NCI-H2196 (cell line): Measurements from ENCODE around the gene SNX27.
"Not testable (repeated sequence)": the region's sequence is repeated elsewhere in the genome, so short reads cannot be mapped to it uniquely, and the experiment has no call there.

ENCODE experiments used
- DNase-seq: peaks from one replicate; lab custom pipeline; 2025; ENCODE audit not compliant: unreplicated experiment; lab: John Stamatoyannopoulos, UW

SNX27 gene

GRCh38 chr1:151602550-151602949 lies 9.3 kb upstream of the SNX27 start:
- DNase-seq: not testable (repeated sequence)

- no peak for DNase-seq
These were observed 7.6 kb upstream of the SNX27 start for GRCh38 chr1:151604291-151604690.

GRCh38 chr1:151606384-151606783 lies 5.5 kb upstream of the SNX27 start:
- no peak for DNase-seq

GRCh38 chr1:151606857-151607256 lies 5.0 kb upstream of the SNX27 start:
- no peak for DNase-seq

GRCh38 chr1:151610142-151610541 lies 1.7 kb upstream of the SNX27 start:
- DNase-seq: no peak

- DNase-seq: no peak
These were observed 511 bp upstream of the SNX27 start for GRCh38 chr1:151611288-151611790.

- DNase-seq: no peak
These were observed 841 bp downstream of the SNX27 start for GRCh38 chr1:151612501-151613281.

- no peak for DNase-seq
These were observed 1.5 kb downstream of the SNX27 start for GRCh38 chr1:151613282-151613780.

GRCh38 chr1:151615711-151616504 lies 4.1 kb downstream of the SNX27 start:
- DNase-seq: no peak

GRCh38 chr1:151616505-151616849 lies 4.6 kb downstream of the SNX27 start:
- DNase-seq: no peak

- no peak for DNase-seq
These were observed 6.2 kb downstream of the SNX27 start for GRCh38 chr1:151618003-151618402.

- no peak for DNase-seq
These were observed 6.6 kb downstream of the SNX27 start for GRCh38 chr1:151618470-151618869.

GRCh38 chr1:151618996-151619395 lies 7.1 kb downstream of the SNX27 start:
- DNase-seq: not testable (repeated sequence)

GRCh38 chr1:151619489-151620093 lies 7.7 kb downstream of the SNX27 start:
- no peak for DNase-seq

- DNase-seq: no peak
These were observed 8.4 kb downstream of the SNX27 start for GRCh38 chr1:151620286-151620685.

- DNase-seq: no peak
These were observed 9.5 kb downstream of the SNX27 start for GRCh38 chr1:151621351-151621750.

- no peak for DNase-seq
These were observed 12.9 kb downstream of the SNX27 start for GRCh38 chr1:151624783-151625182.

GRCh38 chr1:151626740-151627334 lies 15.0 kb downstream of the SNX27 start:
- no peak for DNase-seq

- DNase-seq: no peak
These were observed 17.4 kb downstream of the SNX27 start for GRCh38 chr1:151629278-151629677.

- DNase-seq: no peak
These were observed 23.7 kb downstream of the SNX27 start for GRCh38 chr1:151635479-151636072.
